ENCODE data around the gene EPS15. TPM values are rescaled to one million over a fixed set of nuclear protein-coding genes. Genes with fewer than 3 reads are reported as not detected.

EPS15 gene
- total RNA-seq, 1 donor: 82.2 TPM

GRCh38 chr1:51324251-51325010, 194.6 kb downstream of the EPS15 start:
- no peak overlapping the region for H3K4me2 ChIP-seq (ENCODE audit: insufficient read depth, low read length)
- DNase-seq (ENCODE audit: insufficient read length, low spot score, missing footprints): peak; percentile 23
- peaks cover 7% of the 10 kb centered on the region for H3K4me1 ChIP-seq (ENCODE audit: insufficient read depth, low read length)
- H2AFZ ChIP-seq (ENCODE audit: low read length): no peak overlapping the region
- TF ChIP-seq CTCF (IDR thresholded peaks at IDR 0.05; ENCODE audit: extremely low read depth, low read depth, low read length): no peak
- no peaks in the 10 kb centered on the region for H3K36me3 ChIP-seq (ENCODE audit: insufficient read depth, low read length)
- no peak overlapping the region for H3K27ac ChIP-seq (ENCODE audit: low read depth, low read length)
- no peaks in the 10 kb centered on the region for H3K79me2 ChIP-seq (ENCODE audit: insufficient read depth, low read length)
- no peaks in the 10 kb centered on the region for H4K20me1 ChIP-seq (ENCODE audit: insufficient read depth, low read length)
- H3K27me3 ChIP-seq (ENCODE audit: insufficient read depth, low read length): no peaks in the 10 kb centered on the region
- H3K4me3 ChIP-seq (ENCODE audit: insufficient read depth, low read length): no peak overlapping the region
- H3K9me3 ChIP-seq (ENCODE audit: low read depth, low read length): no peaks in the 10 kb centered on the region

- Histone ChIP-seq H3K4me1 (ENCODE audit: insufficient read depth, low read length) (peaks cover 6% of the 10 kb centered on the region), H3K79me2 (ENCODE audit: insufficient read depth, low read length) (no peaks in the 10 kb centered on the region), H2AFZ (ENCODE audit: low read length) (no peak overlapping the region), H4K20me1 (ENCODE audit: insufficient read depth, low read length) (no peaks in the 10 kb centered on the region), H3K27ac (ENCODE audit: low read depth, low read length) (no peak overlapping the region), H3K4me2 (ENCODE audit: insufficient read depth, low read length) (no peak overlapping the region), H3K9me3 (ENCODE audit: low read depth, low read length) (no peaks in the 10 kb centered on the region), H3K27me3 (ENCODE audit: insufficient read depth, low read length) (no peaks in the 10 kb centered on the region), H3K4me3 (ENCODE audit: insufficient read depth, low read length) (no peak overlapping the region), H3K36me3 (ENCODE audit: insufficient read depth, low read length) (no peaks in the 10 kb centered on the region)
- DNase-seq (ENCODE audit: insufficient read length, low spot score, missing footprints): peak; percentile 6
- TF ChIP-seq CTCF (IDR thresholded peaks at IDR 0.05; ENCODE audit: extremely low read depth, low read depth, low read length): no peak
Observed at GRCh38 chr1:51323778-51324177, 195.3 kb downstream of the EPS15 start.

GRCh38 chr1:51322417-51323101, 196.5 kb downstream of the EPS15 start:
- no peak for TF ChIP-seq CTCF (IDR thresholded peaks at IDR 0.05; ENCODE audit: extremely low read depth, low read depth, low read length)
- Histone ChIP-seq H4K20me1 (ENCODE audit: insufficient read depth, low read length) (no peaks in the 10 kb centered on the region), H3K27me3 (ENCODE audit: insufficient read depth, low read length) (no peaks in the 10 kb centered on the region), H2AFZ (ENCODE audit: low read length) (no peak overlapping the region), H3K9me3 (ENCODE audit: low read depth, low read length) (no peaks in the 10 kb centered on the region), H3K27ac (ENCODE audit: low read depth, low read length) (no peak overlapping the region), H3K79me2 (ENCODE audit: insufficient read depth, low read length) (no peaks in the 10 kb centered on the region), H3K4me2 (ENCODE audit: insufficient read depth, low read length) (no peak overlapping the region), H3K4me1 (ENCODE audit: insufficient read depth, low read length) (no peaks in the 10 kb centered on the region), H3K4me3 (ENCODE audit: insufficient read depth, low read length) (no peak overlapping the region), H3K36me3 (ENCODE audit: insufficient read depth, low read length) (no peaks in the 10 kb centered on the region)
- peak; percentile 48 for DNase-seq (ENCODE audit: insufficient read length, low spot score, missing footprints)

GRCh38 chr1:51321924-51322280, 197.2 kb downstream of the EPS15 start:
- no peak for DNase-seq (ENCODE audit: insufficient read length, low spot score, missing footprints)
- Histone ChIP-seq H3K9me3 (ENCODE audit: low read depth, low read length) (no peaks in the 10 kb centered on the region), H3K27ac (ENCODE audit: low read depth, low read length) (no peak overlapping the region), H3K27me3 (ENCODE audit: insufficient read depth, low read length) (no peaks in the 10 kb centered on the region), H3K4me3 (ENCODE audit: insufficient read depth, low read length) (no peak overlapping the region), H3K36me3 (ENCODE audit: insufficient read depth, low read length) (no peaks in the 10 kb centered on the region), H3K4me2 (ENCODE audit: insufficient read depth, low read length) (no peak overlapping the region), H3K4me1 (ENCODE audit: insufficient read depth, low read length) (no peaks in the 10 kb centered on the region), H4K20me1 (ENCODE audit: insufficient read depth, low read length) (no peaks in the 10 kb centered on the region), H2AFZ (ENCODE audit: low read length) (no peak overlapping the region), H3K79me2 (ENCODE audit: insufficient read depth, low read length) (no peaks in the 10 kb centered on the region)
- TF ChIP-seq CTCF (IDR thresholded peaks at IDR 0.05; ENCODE audit: extremely low read depth, low read depth, low read length): no peak
